B cell (primary cell): ENCODE data around the gene EHMT2. TPM values are rescaled to one million over a fixed set of nuclear protein-coding genes. Genes with fewer than 3 reads are reported as not detected.

Source experiments
- ATAC-seq: fragments of 200-7000 bp; cut with Tn5 transposase; one replicate; pipeline ENCODE4 v1.10.0; 2021; ENCODE audit warnings: low read depth, mild to moderate bottlenecking, moderate number of reproducible peaks, moderate library complexity
- CTCF ChIA-PET: fragments of 350-600 bp; sonication (Branson Sonifier 250); formaldehyde crosslinking; loops from one replicate; lab custom pipeline; 2021; ENCODE audit warnings: antibody characterized with exemption, inconsistent platforms; lab: Charles Lee
- POLR2A ChIA-PET: fragments of 350-600 bp; sonication (Branson Sonifier 250); formaldehyde crosslinking; loops from one replicate; lab custom pipeline; 2021; ENCODE audit warnings: antibody characterized with exemption; lab: Charles Lee
- DNase-seq: peaks from one replicate; pipeline ENCODE4 v3.0.0; 2013
- H2AFZ ChIP-seq: 2 replicates; pipeline ENCODE4 v1.6.1; 2012; ENCODE audit warnings: mild to moderate bottlenecking, low read depth, low read length; ENCODE audit not compliant: insufficient read depth, poor library complexity, severe bottlenecking
- H3K27ac ChIP-seq, 2 donors: 1 replicate in 1 of 2; 2 replicates in 1 of 2; pipeline ENCODE4 v1.5.1; 2012 to 2013; ENCODE audit warnings: low read length in 2 of 2, mild to moderate bottlenecking in 2 of 2, moderate library complexity in 1 of 2
- H3K27me3 ChIP-seq, 4 experiments: fragments of 200-600 bp in 1 of 4; sonication (generic) in 1 of 4; replicated peaks in 1 of 4; 1 replicate in 2 of 4; 2 replicates in 2 of 4; pipeline versions ENCODE4 v1.6.1 to v1.7.0; 2013 to 2016; ENCODE audit warnings: low read length in 3 of 4, mild to moderate bottlenecking in 2 of 4, mixed read lengths in 1 of 4, moderate library complexity in 1 of 4; ENCODE audit not compliant: insufficient read depth in 4 of 4, control insufficient read depth in 3 of 4; ENCODE audit errors: control extremely low read depth in 1 of 4
- H3K36me3 ChIP-seq, 2 experiments: replicated peaks in 1 of 2; 1 replicate in 1 of 2; 2 replicates in 1 of 2; pipeline versions ENCODE4 v1.6.1 to v1.7.1; 2013; ENCODE audit warnings: low read length in 1 of 2; ENCODE audit not compliant: insufficient read depth in 2 of 2, control insufficient read depth in 1 of 2; ENCODE audit errors: control extremely low read depth in 1 of 2, extremely low read depth in 1 of 2
- H3K4me1 ChIP-seq, 2 donors: fragments of 200-600 bp in 1 of 2; sonication (generic) in 1 of 2; 1 replicate in 1 of 2; 2 replicates in 1 of 2; pipeline versions ENCODE4 v1.5.1 to v1.6.1; 2013 to 2017; ENCODE audit warnings: low read length in 2 of 2; ENCODE audit not compliant: control insufficient read depth in 2 of 2, insufficient read depth in 2 of 2
- H3K4me2 ChIP-seq: replicated peaks from 2 replicates; pipeline ENCODE3; 2012; ENCODE audit warnings: mild to moderate bottlenecking, low read depth, low read length; ENCODE audit not compliant: poor library complexity, severe bottlenecking
- H3K4me3 ChIP-seq, 5 experiments: fragments of 200-600 bp in 1 of 5; sonication (generic) in 1 of 5; 1 replicate in 3 of 5; 2 replicates in 2 of 5; pipeline versions ENCODE4 v1.5.1 to v1.7.0; 2011 to 2016; ENCODE audit warnings: low read length in 4 of 5, mild to moderate bottlenecking in 4 of 5, low read depth in 2 of 5, control low read depth in 1 of 5, moderate library complexity in 1 of 5; ENCODE audit not compliant: insufficient read depth in 1 of 5; ENCODE audit errors: control extremely low read depth in 1 of 5, extremely low read depth in 1 of 5
- H3K79me2 ChIP-seq: fragments of 200-600 bp; sonication (generic); one replicate; pipeline ENCODE4 v1.6.0; 2016; ENCODE audit warnings: low read length; ENCODE audit not compliant: control insufficient read depth, insufficient read depth
- H3K9ac ChIP-seq: fragments of 200-600 bp; sonication (generic); 2 replicates; pipeline ENCODE4 v1.6.1; 2017; ENCODE audit warnings: mild to moderate bottlenecking, low read length, moderate library complexity
- H3K9me3 ChIP-seq, 3 donors: one replicate each; pipeline versions ENCODE4 v1.6.1 to v1.7.1; 2013; ENCODE audit warnings: low read length in 2 of 3; ENCODE audit not compliant: control insufficient read depth in 2 of 3, insufficient read depth in 1 of 3; ENCODE audit errors: control extremely low read depth in 1 of 3
- H4K20me1 ChIP-seq: 2 replicates; pipeline ENCODE4 v1.6.0; 2012; ENCODE audit warnings: mild to moderate bottlenecking, low read length; ENCODE audit not compliant: insufficient read depth, control insufficient read depth, poor library complexity, severe bottlenecking
- H3K27ac Mint-ChIP-seq: one replicate; pipeline ENCODE4 v1.8.0; 2021; ENCODE audit warnings: mixed read lengths
- H3K27me3 Mint-ChIP-seq: one replicate; pipeline ENCODE4 v1.8.0; 2021; ENCODE audit warnings: mixed read lengths
- H3K4me1 Mint-ChIP-seq: one replicate; pipeline ENCODE4 v1.8.0; 2021; ENCODE audit warnings: mixed read lengths
- H3K4me3 Mint-ChIP-seq: one replicate; pipeline ENCODE4 v1.8.0; 2021; ENCODE audit warnings: mixed read lengths
- H3K9me3 Mint-ChIP-seq: one replicate; pipeline ENCODE4 v1.8.0; 2022; ENCODE audit warnings: mixed read lengths; ENCODE audit not compliant: insufficient read depth
- CTCF ChIP-seq: fragments of 200-600 bp; IDR thresholded peaks from one replicate; pipeline ENCODE4 v1.8.0; 2022; ENCODE audit warnings: antibody characterized with exemption, mild to moderate bottlenecking
- EZH2 ChIP-seq: IDR thresholded peaks from 2 replicates; pipeline ENCODE4 v1.6.1; 2012; ENCODE audit warnings: borderline replicate concordance, low read depth, mild to moderate bottlenecking, moderate library complexity, low read length; ENCODE audit not compliant: insufficient read depth, poor library complexity, severe bottlenecking
- WGBS: methylation state at CpG from one replicate; pipeline ENCODE4 v1.1.5; 2013; ENCODE audit warnings: missing lambda C conversion rate; ENCODE audit not compliant: insufficient coverage; 5-methylcytosine and 5-hydroxymethylcytosine counted together
- intact Hi-C: fragments of 100-400 bp; cut with micrococcal nuclease; formaldehyde crosslinking; loops from one replicate; pipeline ENCODE4 v1.10.0; 2022
- polyA plus RNA-seq: library from polyadenylated mRNA; depleted of rRNA; stranded (reverse); fragments of >200 nt; gene quantifications from 2 replicates; pipeline ENCODE4 v1.2.3, GENCODE V29; 2012
- total RNA-seq, 2 donors: library from RNA; stranded (reverse); fragments of 120-200 nt in 1 of 2; gene quantifications; 1 replicate in 1 of 2; 2 replicates in 1 of 2; pipeline versions ENCODE4 v1.2.3 to v1.2.4, GENCODE V29; 2013 to 2022

The EHMT2 gene
- total and polyA plus RNA-seq, 2 donors (not counting 1 experiment from before 2014, with no cell fraction given), result 86.1 to 108 TPM

DNA sequence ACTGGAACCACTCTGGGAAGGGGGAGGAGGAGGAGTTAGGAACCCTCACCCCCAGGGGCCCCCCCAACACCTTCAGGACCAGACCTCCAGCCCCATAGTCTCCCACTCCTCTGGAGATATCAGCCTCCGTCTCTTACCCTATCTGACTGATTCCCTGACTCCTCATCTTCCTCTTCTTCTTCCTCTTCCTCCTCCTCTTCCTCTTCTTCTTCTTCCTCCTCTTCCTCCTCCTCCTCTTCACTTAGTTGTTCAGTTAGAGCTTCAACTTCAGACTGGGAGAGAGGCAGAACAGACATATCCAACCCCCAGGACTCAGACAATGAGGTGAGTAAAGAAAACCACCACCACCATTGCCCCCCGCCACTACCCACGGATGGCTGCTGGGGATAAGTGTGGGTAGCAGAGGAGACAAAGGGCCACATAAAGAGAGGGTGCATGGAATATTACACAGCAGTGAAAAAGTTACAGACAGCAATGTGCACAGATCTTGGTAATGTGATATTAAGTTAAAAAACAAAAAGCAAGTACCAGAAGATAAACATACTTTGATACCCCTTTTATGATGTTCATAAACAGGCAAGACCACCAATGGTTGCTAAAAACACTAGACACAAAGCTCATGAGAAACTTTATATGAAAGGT is 8.0 kb downstream of the EHMT2 start:
- no peak for ATAC-seq
- WGBS, result 86% methylated on average over 1 of the region's 3 CpGs
- H3K4me1 ChIP-seq, result no peaks in the 10 kb centered on the region
- H3K27ac ChIP-seq, result no peak overlapping the region
- H3K27me3 ChIP-seq, result no peaks in the 10 kb centered on the region
- H4K20me1 ChIP-seq, result peaks cover 6% of the 10 kb centered on the region
- no peaks in the 10 kb centered on the region for H3K9me3 Mint-ChIP-seq
- H3K27ac Mint-ChIP-seq, result no peak overlapping the region
- POLR2A ChIA-PET, result interaction anchor here (0.6 kb wide), 1 partner anchor 138 kb away, joined by 3 read pairs; no protein-coding TSS in a partner anchor
- peaks cover 2 to 67% of the 10 kb centered on the region in 2 experiments for H3K36me3 ChIP-seq
- no peak for DNase-seq
- no peaks in the 10 kb centered on the region for H3K27me3 Mint-ChIP-seq
- no peaks in the 10 kb centered on the region for H3K79me2 ChIP-seq
- H2AFZ ChIP-seq, result no peak overlapping the region
- CTCF ChIA-PET, result interaction anchor here (0.9 to 3.4 kb wide), 12 partner anchors 14 to 211 kb away, joined by 3 to 12 read pairs (median 4); partner anchors contain the start of genes MSH5, NELFE and SKIC2
- H3K4me2 ChIP-seq, result no peak overlapping the region
- no peak overlapping the region for H3K4me3 Mint-ChIP-seq
- no peaks in the 10 kb centered on the region for H3K9me3 ChIP-seq
- no peak overlapping the region for H3K4me3 ChIP-seq
- no peaks in the 10 kb centered on the region for H3K4me1 Mint-ChIP-seq
- no peak overlapping the region for H3K9ac ChIP-seq
- intact Hi-C loops, result no loop called here
- TF ChIP-seq CTCF (no peak), EZH2 (no peak)
